ENCODE measurements around the gene BCL11A. TPM values are rescaled to one million over a fixed set of nuclear protein-coding genes. Genes with fewer than 3 reads are reported as not detected.

Gene BCL11A
- total RNA-seq, 1 donor from 2014 or later, result 13.4 TPM

GRCh38 chr2:60525899-60526298 lies 27.6 kb downstream of the BCL11A start:
- Mint-ChIP-seq H3K27ac (ENCODE audit: unreplicated experiment) (no peak overlapping the region), H3K27me3 (ENCODE audit: low read depth) (no peaks in the 10 kb centered on the region), H3K4me3 (ENCODE audit: unreplicated experiment) (no peak overlapping the region), H3K36me3 (ENCODE audit: low read depth) (no peaks in the 10 kb centered on the region), H3K9me3 (ENCODE audit: low read depth) (no peaks in the 10 kb centered on the region), H3K4me1 (ENCODE audit: low read depth) (peaks cover 33% of the 10 kb centered on the region)
- DNase-seq (ENCODE audit: low spot score), result no peak
- TF ChIP-seq CTCF (IDR thresholded peaks at IDR 0.05), result no peak

GRCh38 chr2:60524874-60525273 lies 28.6 kb downstream of the BCL11A start:
- no peaks in the 10 kb centered on the region for H3K9me3 Mint-ChIP-seq (ENCODE audit: low read depth)

GRCh38 chr2:60523963-60524362 lies 29.5 kb downstream of the BCL11A start:
- Mint-ChIP-seq H3K36me3 (ENCODE audit: low read depth) (no peaks in the 10 kb centered on the region), H3K27ac (ENCODE audit: unreplicated experiment) (no peak overlapping the region), H3K4me3 (ENCODE audit: unreplicated experiment) (no peak overlapping the region), H3K27me3 (ENCODE audit: low read depth) (no peaks in the 10 kb centered on the region), H3K9me3 (ENCODE audit: low read depth) (no peaks in the 10 kb centered on the region), H3K4me1 (ENCODE audit: low read depth) (peaks cover 21% of the 10 kb centered on the region)
- TF ChIP-seq CTCF (IDR thresholded peaks at IDR 0.05), result no peak
- DNase-seq (ENCODE audit: low spot score), result no peak

More at GRCh38 chr2:60524874-60525273, 28.6 kb downstream of the BCL11A start:
- Mint-ChIP-seq H3K36me3 (ENCODE audit: low read depth) (no peaks in the 10 kb centered on the region), H3K27ac (ENCODE audit: unreplicated experiment) (no peak overlapping the region), H3K4me1 (ENCODE audit: low read depth) (peaks cover 22% of the 10 kb centered on the region), H3K4me3 (ENCODE audit: unreplicated experiment) (no peak overlapping the region), H3K27me3 (ENCODE audit: low read depth) (no peaks in the 10 kb centered on the region)
- TF ChIP-seq CTCF (IDR thresholded peaks at IDR 0.05), result no peak
- DNase-seq (ENCODE audit: low spot score), result no peak

GRCh38 chr2:60522462-60522861 lies 31.0 kb downstream of the BCL11A start:
- DNase-seq (ENCODE audit: low spot score), result no peak
- Mint-ChIP-seq H3K4me3 (ENCODE audit: unreplicated experiment) (no peak overlapping the region), H3K36me3 (ENCODE audit: low read depth) (no peaks in the 10 kb centered on the region), H3K4me1 (ENCODE audit: low read depth) (peaks cover 15% of the 10 kb centered on the region), H3K27ac (ENCODE audit: unreplicated experiment) (no peak overlapping the region), H3K27me3 (ENCODE audit: low read depth) (no peaks in the 10 kb centered on the region), H3K9me3 (ENCODE audit: low read depth) (no peaks in the 10 kb centered on the region)
- no peak for TF ChIP-seq CTCF (IDR thresholded peaks at IDR 0.05)

GRCh38 chr2:60521626-60522025 lies 31.8 kb downstream of the BCL11A start:
- H3K9me3 Mint-ChIP-seq (ENCODE audit: low read depth), result no peaks in the 10 kb centered on the region
- no peak overlapping the region for H3K27ac Mint-ChIP-seq (ENCODE audit: unreplicated experiment)
- no peak for DNase-seq (ENCODE audit: low spot score)
- no peaks in the 10 kb centered on the region for H3K36me3 Mint-ChIP-seq (ENCODE audit: low read depth)
- H3K4me3 Mint-ChIP-seq (ENCODE audit: unreplicated experiment), result no peak overlapping the region
- no peaks in the 10 kb centered on the region for H3K27me3 Mint-ChIP-seq (ENCODE audit: low read depth)
- TF ChIP-seq CTCF (IDR thresholded peaks at IDR 0.05), result no peak
- peaks cover 22% of the 10 kb centered on the region for H3K4me1 Mint-ChIP-seq (ENCODE audit: low read depth)

Data from chondrocyte (in vitro differentiated cells).